GM06990 (cell line): ENCODE measurements around the gene PLK4.

ENCODE experiments used
- DNase-seq: peaks from one replicate; pipeline ENCODE4 v3.0.0-alpha.2; 2011; ENCODE audit not compliant: insufficient read length; ENCODE audit errors: extremely low read depth
- H3K27me3 ChIP-seq: replicated peaks from 2 replicates; pipeline ENCODE4 v1.6.0; 2011; ENCODE audit warnings: low read length; ENCODE audit not compliant: control insufficient read depth, insufficient read depth
- H3K36me3 ChIP-seq: 2 replicates; pipeline ENCODE4 v1.5.1; 2011; ENCODE audit warnings: low read length; ENCODE audit not compliant: control insufficient read depth, insufficient read depth
- H3K4me3 ChIP-seq: replicated peaks from 2 replicates; pipeline ENCODE4 v1.5.1; 2011; ENCODE audit warnings: low read depth, mild to moderate bottlenecking, control low read depth, low read length
- CTCF ChIP-seq: IDR thresholded peaks from 2 replicates; pipeline ENCODE4 v1.5.1; 2011; ENCODE audit warnings: low read length, control low read depth, mild to moderate bottlenecking, inconsistent platforms; ENCODE audit not compliant: insufficient read depth, poor library complexity, severe bottlenecking

PLK4 gene

GRCh38 chr4:127880763-127881562 lies at the start of gene PLK4:
Gene PLK4, plus strand, starts transcription at chr4:127880893. Its CDS starts 242 bp downstream, at chr4:127881135.
- Histone ChIP-seq H3K36me3 (no peaks in the 10 kb centered on the region; the same call in 1 of the 2 replicates), H3K4me3 (peak within 1 kb of the TSS; percentile 93), H3K27me3 (no peaks in the 10 kb centered on the region)
- DNase-seq = peak; percentile 99
- TF ChIP-seq CTCF = peak; percentile 22

DNA sequence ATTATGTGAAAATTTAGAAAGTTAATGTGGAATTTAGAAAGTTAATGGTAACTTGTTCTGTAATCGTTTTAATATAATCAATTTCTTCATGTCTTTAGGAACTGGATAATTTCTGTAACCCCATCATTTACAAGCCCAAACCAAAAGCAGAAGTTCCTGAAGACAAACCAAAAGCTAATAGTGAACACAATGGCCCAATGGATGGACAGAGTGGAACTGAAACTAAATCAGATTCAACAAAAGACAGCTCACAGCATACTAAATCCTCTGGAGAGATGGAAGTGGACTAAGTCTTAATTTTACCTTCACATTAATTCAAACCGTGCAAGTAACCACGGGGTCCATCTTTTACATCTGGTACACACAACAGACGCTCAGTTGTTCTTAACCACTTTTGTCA lies 48.1 kb upstream of the PLK4 start:
- H3K4me3 ChIP-seq = no peak overlapping the region
- TF ChIP-seq CTCF = no peak
- peak; percentile 26 for DNase-seq

DNA sequence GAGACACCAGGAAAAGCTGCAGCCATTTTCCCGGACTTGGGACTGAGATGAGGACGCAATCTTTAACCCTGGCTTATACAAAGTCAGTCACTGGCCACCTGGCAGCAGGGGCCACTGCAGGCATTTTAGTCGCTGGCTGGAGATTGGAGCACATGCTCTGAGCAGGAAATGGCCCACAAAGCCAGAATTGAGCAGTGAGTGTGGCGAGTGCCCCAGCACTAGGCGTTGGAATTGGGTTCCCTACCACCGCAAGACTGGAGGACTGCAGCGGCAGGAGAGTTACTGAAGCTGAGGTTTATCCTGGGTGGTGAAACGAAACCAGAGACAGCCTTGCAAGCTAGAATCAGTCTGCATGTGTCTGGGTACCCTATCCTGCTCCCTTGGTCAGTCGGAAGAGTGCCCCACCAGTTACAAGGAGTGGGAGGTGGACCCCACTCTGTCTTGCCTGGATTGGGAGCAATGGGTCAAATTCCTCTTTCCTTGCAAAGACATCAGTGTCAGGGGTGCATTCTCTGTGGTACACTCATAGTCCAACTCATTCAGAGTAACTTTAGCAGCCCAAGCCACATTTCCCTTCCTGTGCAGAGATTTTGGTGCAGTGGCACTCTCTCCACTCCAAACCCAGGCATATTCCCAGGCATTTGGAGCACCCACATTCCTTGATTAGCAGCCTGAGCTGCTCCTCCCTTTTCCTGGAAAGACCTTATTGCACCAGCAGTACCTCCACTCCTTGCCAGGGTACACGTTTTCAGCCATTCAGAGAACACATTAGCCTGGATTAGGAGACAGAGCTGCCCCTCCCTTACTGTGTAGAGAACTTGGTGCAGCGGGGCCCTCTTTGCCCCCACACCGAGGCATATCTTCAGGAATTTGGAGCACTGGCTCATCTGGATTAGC lies 36.7 kb upstream of the PLK4 start:
- TF ChIP-seq CTCF = no peak
- Histone ChIP-seq H3K36me3 (no peaks in the 10 kb centered on the region), H3K27me3 (no peaks in the 10 kb centered on the region), H3K4me3 (no peak overlapping the region)
- no peak for DNase-seq

More for the DNA sequence above, 48.1 kb upstream of the PLK4 start:
- Histone ChIP-seq H3K27me3 (no peaks in the 10 kb centered on the region), H3K36me3 (no peaks in the 10 kb centered on the region)

GRCh38 chr4:127844601-127845116 lies 36.0 kb upstream of the PLK4 start:
- no peaks in the 10 kb centered on the region for H3K36me3 ChIP-seq
- no peaks in the 10 kb centered on the region for H3K27me3 ChIP-seq
- no peak overlapping the region for H3K4me3 ChIP-seq
- no peak for DNase-seq
- no peak for TF ChIP-seq CTCF

DNA sequence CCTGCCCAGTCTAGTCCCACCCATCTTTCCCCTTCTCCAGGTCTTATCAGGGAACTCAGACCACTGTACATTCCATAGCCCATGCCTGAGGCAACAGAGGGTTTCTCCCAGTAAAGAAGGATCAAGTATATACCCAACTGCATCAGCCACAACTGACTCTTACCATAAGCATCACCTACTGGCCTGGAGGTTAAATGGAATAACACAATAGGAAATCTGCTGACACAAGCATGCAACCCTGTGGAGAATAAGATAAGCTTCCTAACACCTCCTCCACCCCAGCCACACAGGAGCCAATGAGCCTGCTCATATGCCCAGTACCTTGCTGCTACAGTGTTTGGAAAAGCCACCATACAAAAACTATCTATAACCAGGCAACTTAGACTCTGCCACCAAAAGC lies 34.6 kb upstream of the PLK4 start:
- DNase-seq = no peak
- TF ChIP-seq CTCF = no peak
- Histone ChIP-seq H3K36me3 (no peaks in the 10 kb centered on the region), H3K4me3 (no peak overlapping the region), H3K27me3 (no peaks in the 10 kb centered on the region)
